Ovary (tissue), 9 donors: Measurements from ENCODE around the gene IRF2BP1. TPM values are rescaled to one million over a fixed set of nuclear protein-coding genes. Genes with fewer than 3 reads are reported as not detected.
"Not testable (repeated sequence)": the region's sequence is repeated elsewhere in the genome, so short reads cannot be mapped to it uniquely, and the experiment has no call there.

Experiments used
- DNase-seq, 5 donors: peaks; one replicate each; pipeline ENCODE4 v3.0.0-alpha.2; 2019 to 2020
- H3K27ac ChIP-seq, 2 donors: fragments of 200-600 bp; one replicate each; pipeline versions ENCODE4 v1.5.1 to v1.8.0; 2019 to 2022
- H3K27me3 ChIP-seq: fragments of 200-600 bp; one replicate; pipeline ENCODE4 v1.8.0; 2022
- H3K36me3 ChIP-seq: fragments of 200-600 bp; sonication (generic); one replicate; pipeline ENCODE4 v1.5.1; 2019
- H3K4me1 ChIP-seq: one replicate; pipeline ENCODE4 v1.8.1; 2013; ENCODE audit warnings: mild to moderate bottlenecking, moderate library complexity; ENCODE audit not compliant: insufficient read depth
- H3K4me3 ChIP-seq: fragments of 200-600 bp; sonication (generic); one replicate; pipeline ENCODE4 v1.5.1; 2017
- H3K9me3 ChIP-seq, 2 donors: fragments of 200-600 bp in 1 of 2; sonication (generic) in 1 of 2; one replicate each; pipeline versions ENCODE4 v1.5.1 to v1.8.1; 2013 to 2019; ENCODE audit warnings: mild to moderate bottlenecking in 1 of 2, moderate library complexity in 1 of 2
- CTCF ChIP-seq, 3 donors: fragments of 450-650 bp in 2 of 3; fragments of 200-600 bp in 1 of 3; IDR thresholded peaks; one replicate each; pipeline versions ENCODE4 v1.5.1 to v1.8.0; 2016 to 2022; ENCODE audit warnings: antibody characterized with exemption in 3 of 3, mild to moderate bottlenecking in 1 of 3
- EP300 ChIP-seq: sonication (generic); formaldehyde crosslinking; IDR thresholded peaks from one replicate; pipeline ENCODE4 v1.6.1; 2017; ENCODE audit warnings: antibody characterized with exemption
- POLR2A ChIP-seq: fragments of 450-650 bp; IDR thresholded peaks from one replicate; pipeline ENCODE4 v1.6.1; 2017; ENCODE audit warnings: antibody characterized with exemption, mild to moderate bottlenecking, moderate library complexity
- WGBS, 3 donors: extraction: QIAGEN DNeasy Blood & Tissue Kit in 1 of 3; methylation state at CpG; one replicate each; pipeline versions ENCODE4 v1.1.5 to v1.1.7; 2013 to 2017; 5-methylcytosine and 5-hydroxymethylcytosine counted together
- intact Hi-C, 4 donors: fragments of 100-400 bp; cut with DNase I; formaldehyde crosslinking; loops; one replicate each; pipeline versions ENCODE4 v1.11.0 to v1.15.1; 2022 to 2023
- polyA plus RNA-seq, 2 donors: library from polyadenylated mRNA; stranded (reverse); fragments of 200-250 nt in 1 of 2; fragments of 350-450 nt in 1 of 2; fragmentation: Illumina TruSeq in 1 of 2; extraction: RNeasy Lipid Tissue Mini Kit (QIAGEN cat#74804) in 1 of 2; gene quantifications; one replicate each; pipeline ENCODE4 v1.2.3, GENCODE V29; 2013 to 2014
- total RNA-seq, 7 donors: library from RNA; depleted of rRNA in 2 of 7; stranded (reverse); fragments of >200 nt in 2 of 7; fragmentation: NEBNext Ultra II Directional in 3 of 7; extraction: Animal tissue kit (Norgen Biotek cat#: 25700) in 3 of 7; gene quantifications; one replicate each; pipeline versions ENCODE4 v1.1.0 to v1.2.4, GENCODE V29; 2016 to 2023
- donor health status: DM: no; HTN: no; CAD: no; lungs with moderate emphysema.
- donor health status: DM: no; HTN: no; CAD: no.
- donor health status: Bipolar disorder and iron deficiency.
- donor health status: DM: yes; HTN: yes; CAD: no.
- donor health status: DM: no; HTN: no; CAD: no.
- donor health status: DM: yes; HTN: yes; CAD: no.

Gene IRF2BP1
- total and polyA plus RNA-seq, 9 donors: 2.7 to 59.4 (median 37.3) TPM

DNA sequence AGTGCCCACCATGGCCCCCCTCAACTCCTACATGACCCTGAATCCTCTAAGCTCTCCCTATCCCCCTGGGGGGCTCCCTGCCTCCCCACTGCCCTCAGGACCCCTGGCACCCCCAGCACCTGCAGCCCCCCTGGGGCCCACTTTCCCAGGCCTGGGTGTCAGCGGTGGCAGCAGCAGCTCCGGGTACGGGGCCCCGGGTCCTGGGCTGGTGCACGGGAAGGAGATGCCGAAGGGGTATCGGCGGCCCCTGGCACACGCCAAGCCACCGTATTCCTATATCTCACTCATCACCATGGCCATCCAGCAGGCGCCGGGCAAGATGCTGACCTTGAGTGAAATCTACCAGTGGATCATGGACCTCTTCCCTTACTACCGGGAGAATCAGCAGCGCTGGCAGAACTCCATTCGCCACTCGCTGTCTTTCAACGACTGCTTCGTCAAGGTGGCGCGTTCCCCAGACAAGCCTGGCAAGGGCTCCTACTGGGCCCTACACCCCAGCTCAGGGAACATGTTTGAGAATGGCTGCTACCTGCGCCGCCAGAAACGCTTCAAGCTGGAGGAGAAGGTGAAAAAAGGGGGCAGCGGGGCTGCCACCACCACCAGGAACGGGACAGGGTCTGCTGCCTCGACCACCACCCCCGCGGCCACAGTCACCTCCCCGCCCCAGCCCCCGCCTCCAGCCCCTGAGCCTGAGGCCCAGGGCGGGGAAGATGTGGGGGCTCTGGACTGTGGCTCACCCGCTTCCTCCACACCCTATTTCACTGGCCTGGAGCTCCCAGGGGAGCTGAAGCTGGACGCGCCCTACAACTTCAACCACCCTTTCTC, 13.6 kb downstream of the IRF2BP1 start:
- 90 to 91% (median 91%) methylated on average over 33 to 34 of the region's 34 CpGs for WGBS, 3 donors
- no peaks in the 10 kb centered on the region for H3K9me3 ChIP-seq
- H3K4me3 ChIP-seq: no peak overlapping the region
- intact Hi-C loops: loop anchor here in 1 of 4 donors (5.0 kb wide), 1 partner anchor 150 kb away; no protein-coding TSS in a partner anchor
- no peaks in the 10 kb centered on the region for H3K27me3 ChIP-seq
- no peaks in the 10 kb centered on the region for H3K36me3 ChIP-seq
- no peak overlapping the region for H3K27ac ChIP-seq
- no peaks in the 10 kb centered on the region for H3K4me1 ChIP-seq
- TF ChIP-seq CTCF (IDR thresholded peaks at IDR 0.05): no peak
- TF ChIP-seq POLR2A: no peak
- no peak for TF ChIP-seq EP300
- no peak for DNase-seq

GRCh38 chr19:45870798-45871197, 15.1 kb downstream of the IRF2BP1 start:
- WGBS, 3 donors: 73 to 87% (median 76%) methylated on average over 5 of the region's 5 CpGs
- TF ChIP-seq EP300 (no peak), POLR2A (no peak), CTCF (IDR thresholded peaks at IDR 0.05) (no peak)
- H3K4me3 ChIP-seq: no peak overlapping the region

GRCh38 chr19:45867241-45867640, 18.7 kb downstream of the IRF2BP1 start:
- intact Hi-C loops, H3K36me3 ChIP-seq, DNase-seq, H3K9me3 ChIP-seq, H3K4me1 ChIP-seq, H3K27me3 ChIP-seq, H3K4me3 ChIP-seq, H3K27ac ChIP-seq: not testable (repeated sequence)
- 59 to 70% (median 67%) methylated on average over 4 of the region's 4 CpGs for WGBS, 3 donors

More at GRCh38 chr19:45870798-45871197, 15.1 kb downstream of the IRF2BP1 start:
- intact Hi-C loops: loop anchor here in 1 of 4 donors (5.0 kb wide), 1 partner anchor 148 kb away; no protein-coding TSS in a partner anchor
- no peaks in the 10 kb centered on the region for H3K36me3 ChIP-seq
- no peak for DNase-seq
- H3K9me3 ChIP-seq: no peaks in the 10 kb centered on the region
- no peaks in the 10 kb centered on the region for H3K4me1 ChIP-seq
- no peaks in the 10 kb centered on the region for H3K27me3 ChIP-seq
- H3K27ac ChIP-seq: no peak overlapping the region

DNA sequence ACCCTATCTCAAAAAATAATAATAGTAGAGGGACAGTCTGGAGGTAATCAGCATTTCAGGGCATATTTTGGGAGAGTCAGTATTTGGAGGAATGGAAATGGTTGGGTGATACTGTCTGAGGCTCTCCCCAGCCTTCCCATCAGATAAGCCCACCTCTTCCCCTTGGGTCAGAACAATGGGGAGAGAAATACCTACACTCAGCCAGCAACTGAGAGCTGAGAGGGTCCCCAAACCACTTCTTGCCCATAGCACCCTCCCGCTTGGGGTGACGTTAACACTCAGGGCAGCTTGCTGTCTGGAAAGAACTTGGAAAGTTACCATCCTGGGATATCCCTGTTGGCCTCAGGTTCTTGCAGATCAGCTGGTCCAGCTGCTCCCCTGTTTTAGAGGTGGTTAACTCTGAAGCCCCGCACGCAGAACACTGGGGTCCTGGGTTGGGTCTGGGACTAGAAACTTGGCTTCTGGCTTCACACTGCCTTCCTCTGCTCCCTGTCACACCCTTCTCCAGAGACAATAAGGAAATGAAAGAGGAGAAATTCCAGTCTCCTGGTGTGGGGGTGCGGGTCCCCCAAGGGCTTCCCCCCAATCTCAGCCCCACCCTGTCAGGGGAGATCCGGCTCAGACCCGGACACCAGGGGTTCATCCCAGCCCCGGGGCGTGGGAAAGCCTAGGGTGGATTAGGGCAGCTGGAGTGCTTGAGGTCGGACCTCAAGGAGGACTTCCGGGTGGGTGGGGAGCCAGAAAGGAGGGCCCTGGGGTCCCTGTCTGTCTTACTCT, 19.4 kb downstream of the IRF2BP1 start:
- H3K36me3 ChIP-seq: no peaks in the 10 kb centered on the region
- intact Hi-C loops: no loop called here
- H3K4me3 ChIP-seq: no peak overlapping the region
- WGBS, 3 donors: 54 to 62% (median 59%) methylated on average over 11 of the region's 11 CpGs
- no peak for DNase-seq
- no peaks in the 10 kb centered on the region for H3K9me3 ChIP-seq
- no peak for TF ChIP-seq POLR2A
- H3K27me3 ChIP-seq: peaks cover 7% of the 10 kb centered on the region
- H3K27ac ChIP-seq: no peak overlapping the region
- peaks cover 2% of the 10 kb centered on the region for H3K4me1 ChIP-seq

DNA sequence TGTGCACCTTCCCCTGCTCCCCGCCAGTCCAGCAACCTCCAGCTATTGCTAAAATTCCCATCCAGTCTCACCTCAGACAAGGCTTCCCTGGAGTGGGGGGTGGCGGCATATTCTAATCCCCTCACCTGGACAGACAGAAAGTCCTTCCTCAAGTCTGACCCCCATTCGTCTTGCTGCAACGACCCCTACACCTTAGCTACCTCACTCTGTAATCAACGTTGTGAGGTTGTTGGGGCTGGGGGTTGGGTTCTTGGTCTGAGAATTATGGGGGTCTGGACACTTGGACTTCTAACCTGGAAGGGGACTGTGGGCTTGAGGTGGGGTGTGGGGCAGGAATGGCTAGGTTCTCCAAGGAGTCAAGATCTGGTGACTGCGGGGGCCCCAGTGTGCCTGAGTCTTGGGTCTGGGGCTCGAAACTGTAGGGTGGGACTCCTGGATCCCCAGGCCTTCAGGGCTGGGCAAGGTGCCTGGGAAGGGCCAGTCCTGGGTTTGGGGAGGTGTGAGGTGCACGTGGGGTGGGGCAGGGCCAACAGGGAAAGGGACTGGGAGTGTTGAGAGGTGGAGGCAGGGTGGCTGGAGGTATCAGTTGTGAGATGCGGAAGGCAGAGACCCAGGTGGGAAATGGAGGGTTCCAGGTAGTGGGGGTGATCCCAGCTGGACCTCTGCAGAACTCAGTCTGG, 20.5 kb downstream of the IRF2BP1 start:
- no peaks in the 10 kb centered on the region for H3K9me3 ChIP-seq
- TF ChIP-seq CTCF (IDR thresholded peaks at IDR 0.05): no peak
- no peak for TF ChIP-seq EP300
- no peak for TF ChIP-seq POLR2A
- DNase-seq: no peak
- no peak overlapping the region for H3K4me3 ChIP-seq
- peaks cover 7% of the 10 kb centered on the region for H3K27me3 ChIP-seq
- 60 to 75% (median 67%) methylated on average over 9 of the region's 9 CpGs for WGBS, 3 donors
- no peaks in the 10 kb centered on the region for H3K36me3 ChIP-seq
- no peak overlapping the region for H3K27ac ChIP-seq
- intact Hi-C loops: no loop called here
- H3K4me1 ChIP-seq: peaks cover 4% of the 10 kb centered on the region
